ENCODE data around the gene REC114. TPM values are rescaled to one million over a fixed set of nuclear protein-coding genes. Genes with fewer than 3 reads are reported as not detected.
"Not testable (repeated sequence)": the region's sequence is repeated elsewhere in the genome, so short reads cannot be mapped to it uniquely, and the experiment has no call there.

Gene REC114
- total and polyA plus RNA-seq, 2 donors (not counting 3 experiments of a cell fraction or from before 2014, with no cell fraction given): not detected

- H3K9me1 ChIP-seq (replicated peaks; ENCODE audit: control insufficient read depth, extremely low read depth, insufficient read depth, low read length): no peaks in the 10 kb centered on the region
- dilution Hi-C loops (cut with MboI; ENCODE audit: extremely low pct_ligation_motif_present, low sequenced_read_pairs): no loop called here
- H4K20me1 ChIP-seq (replicated peaks; ENCODE audit: control insufficient read depth, extremely low read depth, insufficient read depth, low read length): no peaks in the 10 kb centered on the region
- H3K4me2 ChIP-seq (ENCODE audit: insufficient read depth, low read length): no peak overlapping the region
- H3K79me2 ChIP-seq (ENCODE audit: control insufficient read depth, insufficient read depth, low read length): no peaks in the 10 kb centered on the region
- no peak for TF ChIP-seq FOS (IDR thresholded peaks at IDR 0.05; ENCODE audit: borderline replicate concordance, insufficient read depth, low read length)
- TF ChIP-seq POLR2A (IDR thresholded peaks at IDR 0.05; ENCODE audit: low read depth, low read length): no peak
- no peak for TF ChIP-seq CTCF (IDR thresholded peaks at IDR 0.05; ENCODE audit: extremely low read depth in 1 of 2, insufficient read depth in 1 of 2, low read depth in 1 of 2, low read length in 2 of 2)
- no peak for TF ChIP-seq POLR2AphosphoS5 (IDR thresholded peaks at IDR 0.05; ENCODE audit: insufficient read depth, low read depth, low read length)
- no peak for TF ChIP-seq GATA2 (IDR thresholded peaks at IDR 0.05; ENCODE audit: insufficient read depth, insufficient read length, low read depth, low read length)
- TF ChIP-seq MAX (IDR thresholded peaks at IDR 0.05; ENCODE audit: insufficient read depth, insufficient read length): no peak
- TF ChIP-seq EZH2 (IDR thresholded peaks at IDR 0.05; ENCODE audit: borderline replicate concordance, low read depth, low read length, severe bottlenecking): no peak
- TF ChIP-seq MYC (IDR thresholded peaks at IDR 0.05; ENCODE audit: low read depth, low read length): no peak
- TF ChIP-seq JUN (IDR thresholded peaks at IDR 0.05; ENCODE audit: borderline replicate concordance, insufficient read depth, insufficient read length, low read depth): no peak
- FAIRE-seq (no peak), DNase-seq (ENCODE audit: low read depth, low spot score) (no peak)
- ChIA-PET CTCF (no interaction called here), POLR2A (no interaction called here)
- no peak overlapping the region for H2AFZ ChIP-seq (ENCODE audit: low read depth, low read length)
- no peak overlapping the region for H3K27ac ChIP-seq (ENCODE audit: insufficient read depth, low read depth, low read length)
- H3K9me3 ChIP-seq (replicated peaks; ENCODE audit: control insufficient read depth, insufficient read depth, low read length): no peaks in the 10 kb centered on the region
- no TSS peak for BruUV-seq (replicated peaks)
- H3K27me3 ChIP-seq (ENCODE audit: control insufficient read depth in 2 of 2, insufficient read depth in 2 of 2, low read length in 2 of 2): no peaks in the 10 kb centered on the region
- no peaks in the 10 kb centered on the region for H3K36me3 ChIP-seq (ENCODE audit: control insufficient read depth in 2 of 2, extremely low read depth in 1 of 2, insufficient read depth in 2 of 2, low read length in 2 of 2)
- H3K9ac ChIP-seq (replicated peaks; ENCODE audit: extremely low read depth, insufficient read depth, low read length): no peak overlapping the region
- no peaks in the 10 kb centered on the region for H3K4me1 ChIP-seq (ENCODE audit: control insufficient read depth, extremely low read depth, insufficient read depth, low read length)
- no peak overlapping the region for H3K4me3 ChIP-seq (replicated peaks in 1 of 3; ENCODE audit: insufficient read depth in 1 of 3, low read depth in 1 of 3, low read length in 3 of 3)
- intact Hi-C loops (cut with micrococcal nuclease): no loop called here
Observed at GRCh38 chr15:73541479-73541878, 98.5 kb downstream of the REC114 start.

- H3K36me3 ChIP-seq (ENCODE audit: control insufficient read depth in 2 of 2, extremely low read depth in 1 of 2, insufficient read depth in 2 of 2, low read length in 2 of 2); POLR2A ChIA-PET; FAIRE-seq; H3K4me1 ChIP-seq (ENCODE audit: control insufficient read depth, extremely low read depth, insufficient read depth, low read length); H3K9me1 ChIP-seq (replicated peaks; ENCODE audit: control insufficient read depth, extremely low read depth, insufficient read depth, low read length); intact Hi-C loops (cut with micrococcal nuclease); CTCF ChIA-PET; H3K27me3 ChIP-seq (ENCODE audit: control insufficient read depth in 2 of 2, insufficient read depth in 2 of 2, low read length in 2 of 2); H3K9me3 ChIP-seq (replicated peaks; ENCODE audit: control insufficient read depth, insufficient read depth, low read length); DNase-seq (ENCODE audit: low read depth, low spot score); H3K4me3 ChIP-seq (replicated peaks in 1 of 3; ENCODE audit: insufficient read depth in 1 of 3, low read depth in 1 of 3, low read length in 3 of 3); H2AFZ ChIP-seq (ENCODE audit: low read depth, low read length); H3K27ac ChIP-seq (ENCODE audit: insufficient read depth, low read depth, low read length); H3K9ac ChIP-seq (replicated peaks; ENCODE audit: extremely low read depth, insufficient read depth, low read length); BruUV-seq (replicated peaks); H3K79me2 ChIP-seq (ENCODE audit: control insufficient read depth, insufficient read depth, low read length); H3K4me2 ChIP-seq (ENCODE audit: insufficient read depth, low read length); dilution Hi-C loops (cut with MboI; ENCODE audit: extremely low pct_ligation_motif_present, low sequenced_read_pairs); H4K20me1 ChIP-seq (replicated peaks; ENCODE audit: control insufficient read depth, extremely low read depth, insufficient read depth, low read length): not testable (repeated sequence)
Observed at GRCh38 chr15:73548925-73549324, 106.0 kb downstream of the REC114 start.
